AG10803 (cell line): ENCODE results near the gene SPECC1L.

Experiments used
- DNase-seq: peaks from one replicate; pipeline ENCODE4 v3.0.0; 2010; ENCODE audit warnings: low read depth
- H3K4me3 ChIP-seq: 2 replicates; pipeline ENCODE4 v1.5.1; 2011; ENCODE audit warnings: mild to moderate bottlenecking, low read length, control low read depth
- TF ChIP-seq, protein P1 (sequence below): conservative IDR thresholded peaks from 2 replicates; pipeline ENCODE4 v1.5.1; 2011; ENCODE audit warnings: mild to moderate bottlenecking, low read length, control low read depth, inconsistent platforms

The SPECC1L gene

DNA sequence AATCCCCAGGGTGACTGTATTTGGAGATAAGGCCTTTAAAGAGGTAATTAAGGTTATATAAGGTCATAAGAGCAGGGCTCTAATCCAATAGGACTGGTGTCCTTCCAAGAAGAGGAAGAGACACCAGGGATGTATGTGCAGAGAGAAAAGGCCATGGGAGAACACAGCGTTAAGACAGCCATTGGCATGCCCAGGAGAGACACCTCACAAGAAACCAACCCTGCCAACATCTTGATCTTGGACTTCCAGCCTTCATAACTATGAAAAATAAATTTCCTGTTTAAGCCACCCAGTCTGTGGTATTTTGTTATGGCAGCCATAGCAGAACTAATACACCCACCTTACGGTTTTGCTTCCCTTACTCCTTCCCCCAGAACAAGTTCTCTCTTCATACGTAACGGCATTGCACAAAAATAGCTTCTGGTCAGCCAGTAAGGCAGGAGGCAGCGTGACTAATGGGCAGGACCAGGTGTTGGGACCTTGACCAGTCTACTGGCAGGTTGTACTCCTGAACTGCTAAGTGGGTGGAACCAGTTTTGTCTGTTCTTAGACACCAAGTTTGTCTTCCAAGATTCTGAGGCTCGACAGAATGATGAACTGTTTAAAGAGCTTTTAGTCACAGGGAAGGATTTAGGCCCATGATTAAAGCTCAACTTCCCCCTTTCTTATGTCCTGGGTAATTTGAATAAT lies 192.6 kb downstream of the SPECC1L start:
- H3K4me3 ChIP-seq: no peak overlapping the region
- TF ChIP-seq, protein P1, sequence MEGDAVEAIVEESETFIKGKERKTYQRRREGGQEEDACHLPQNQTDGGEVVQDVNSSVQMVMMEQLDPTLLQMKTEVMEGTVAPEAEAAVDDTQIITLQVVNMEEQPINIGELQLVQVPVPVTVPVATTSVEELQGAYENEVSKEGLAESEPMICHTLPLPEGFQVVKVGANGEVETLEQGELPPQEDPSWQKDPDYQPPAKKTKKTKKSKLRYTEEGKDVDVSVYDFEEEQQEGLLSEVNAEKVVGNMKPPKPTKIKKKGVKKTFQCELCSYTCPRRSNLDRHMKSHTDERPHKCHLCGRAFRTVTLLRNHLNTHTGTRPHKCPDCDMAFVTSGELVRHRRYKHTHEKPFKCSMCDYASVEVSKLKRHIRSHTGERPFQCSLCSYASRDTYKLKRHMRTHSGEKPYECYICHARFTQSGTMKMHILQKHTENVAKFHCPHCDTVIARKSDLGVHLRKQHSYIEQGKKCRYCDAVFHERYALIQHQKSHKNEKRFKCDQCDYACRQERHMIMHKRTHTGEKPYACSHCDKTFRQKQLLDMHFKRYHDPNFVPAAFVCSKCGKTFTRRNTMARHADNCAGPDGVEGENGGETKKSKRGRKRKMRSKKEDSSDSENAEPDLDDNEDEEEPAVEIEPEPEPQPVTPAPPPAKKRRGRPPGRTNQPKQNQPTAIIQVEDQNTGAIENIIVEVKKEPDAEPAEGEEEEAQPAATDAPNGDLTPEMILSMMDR: no peak
- no peak for DNase-seq

DNA sequence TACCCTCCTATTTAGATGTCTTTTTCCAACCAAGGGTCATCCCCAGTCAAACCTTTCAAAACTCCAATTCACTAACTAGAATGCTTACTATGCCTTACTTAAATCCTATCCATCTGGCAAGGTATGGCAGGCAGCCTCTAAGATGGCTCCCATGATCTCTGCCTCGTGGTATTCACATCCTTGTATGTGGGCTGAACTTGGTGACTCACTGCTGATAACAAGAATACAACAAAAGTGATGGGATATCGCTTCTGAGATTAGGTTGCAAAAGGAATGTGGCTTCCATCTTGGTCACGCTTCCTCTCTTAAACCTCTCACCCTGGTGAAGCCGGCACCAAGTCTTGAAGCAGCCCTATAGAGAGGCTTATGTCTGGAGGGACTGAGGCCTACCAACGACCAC lies 194.9 kb downstream of the SPECC1L start:
- TF ChIP-seq, protein P1: no peak
- peak; percentile 20 for DNase-seq
- H3K4me3 ChIP-seq: no peak overlapping the region

DNA sequence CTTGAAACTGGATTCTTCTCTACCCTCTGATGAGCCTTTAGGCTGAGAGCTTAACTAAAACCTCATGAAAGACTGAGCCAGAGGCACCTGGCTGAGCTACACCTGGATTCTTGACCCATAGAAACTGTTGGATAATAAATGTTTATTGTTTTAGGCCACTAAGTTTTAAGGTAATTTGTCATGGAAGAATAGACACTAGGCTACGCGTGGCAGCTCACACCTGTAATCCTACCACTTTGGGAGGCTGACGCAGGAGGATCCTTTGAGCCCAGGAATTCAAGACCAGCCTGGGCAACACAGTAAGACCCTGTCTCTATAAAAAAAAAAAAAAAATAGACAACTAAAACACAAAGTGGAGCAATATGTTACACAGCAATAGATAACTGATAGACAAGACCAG lies 195.3 kb downstream of the SPECC1L start:
- TF ChIP-seq, protein P1: no peak
- no peak for DNase-seq
- no peak overlapping the region for H3K4me3 ChIP-seq

DNA sequence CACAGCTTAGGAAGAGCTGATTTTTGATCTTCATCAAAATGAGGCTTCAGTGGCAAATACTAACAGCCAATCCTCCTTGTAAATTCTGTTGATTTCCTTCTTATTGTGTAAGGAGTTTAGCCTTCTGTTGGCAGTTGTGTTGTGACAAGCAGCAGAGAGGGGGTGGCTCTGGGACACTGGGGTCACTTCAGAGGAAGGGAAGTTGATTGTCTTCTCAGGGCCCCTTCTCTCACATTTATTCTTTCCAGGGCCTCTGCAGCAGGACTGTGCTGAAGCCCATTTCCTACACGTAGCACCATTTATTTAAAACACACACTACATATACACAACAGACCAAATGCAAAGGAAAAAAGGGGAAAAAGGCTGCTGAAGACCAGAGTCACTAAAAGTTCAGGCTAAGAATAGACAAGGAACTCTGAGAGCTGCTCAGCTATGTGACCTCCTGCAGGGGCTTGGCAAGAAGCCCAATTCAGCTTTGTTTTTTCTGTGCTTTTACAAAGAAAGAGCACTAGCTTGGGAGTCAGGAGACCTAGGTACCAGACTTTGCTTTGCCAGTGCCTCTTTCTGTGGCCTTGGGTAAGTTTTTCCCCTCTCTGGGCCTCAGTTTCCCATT lies 196.2 kb downstream of the SPECC1L start:
- TF ChIP-seq, protein P1: 0 out of 2 replicates have a peak, but pooled peaks have one; percentile 4

DNA sequence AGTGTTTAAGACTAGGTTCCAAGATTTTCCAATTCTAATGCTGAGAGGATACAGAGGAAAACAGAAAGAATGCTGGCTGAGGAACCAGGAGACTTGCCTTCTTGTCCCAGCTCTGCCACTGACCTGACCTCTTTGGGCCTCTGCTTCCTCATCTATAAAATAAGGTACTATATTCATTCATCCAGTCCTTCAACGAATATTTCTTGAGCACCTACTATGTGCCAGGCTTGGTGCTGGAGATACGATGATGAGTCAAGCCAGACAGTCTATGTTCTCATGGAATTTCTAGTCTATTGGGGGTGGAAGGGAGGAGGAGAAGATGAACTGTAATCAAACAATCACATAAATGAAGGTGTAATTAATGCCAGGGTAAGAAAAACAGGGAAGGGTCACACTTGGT lies 196.7 kb downstream of the SPECC1L start:
- H3K4me3 ChIP-seq: no peak overlapping the region
- DNase-seq: no peak
- TF ChIP-seq, protein P1: no peak

More for the DNA sequence above, 196.2 kb downstream of the SPECC1L start:
- DNase-seq: peak; percentile 54
- no peak overlapping the region for H3K4me3 ChIP-seq
